HG03558 (cell line): ENCODE data around the gene SULF2.

Source experiments
- ATAC-seq: cut with Tn5 transposase; IDR thresholded peaks from one replicate; pipeline ENCODE4 v1.9.1; 2021; ENCODE audit warnings: moderate number of reproducible peaks; ENCODE audit not compliant: unreplicated experiment; ENCODE audit errors: extremely low read depth

The SULF2 gene

GRCh38 chr20:47674145-47674544, 111.1 kb downstream of the SULF2 start:
- ATAC-seq = no peak

- ATAC-seq = no peak
Observed at GRCh38 chr20:47673671-47673955, 111.7 kb downstream of the SULF2 start.

- no peak for ATAC-seq
Observed at GRCh38 chr20:47672886-47673670, 112.2 kb downstream of the SULF2 start.

GRCh38 chr20:47672166-47672565, 113.1 kb downstream of the SULF2 start:
- no peak for ATAC-seq

GRCh38 chr20:47670913-47671312, 114.4 kb downstream of the SULF2 start:
- ATAC-seq = no peak

- ATAC-seq = no peak
Observed at GRCh38 chr20:47669927-47670890, 115.1 kb downstream of the SULF2 start.

GRCh38 chr20:47669489-47669888, 115.8 kb downstream of the SULF2 start:
- ATAC-seq = no peak

- ATAC-seq = no peak
Observed at GRCh38 chr20:47669152-47669425, 116.2 kb downstream of the SULF2 start.

- ATAC-seq = no peak
Observed at GRCh38 chr20:47668313-47669151, 116.7 kb downstream of the SULF2 start.

- no peak for ATAC-seq
Observed at GRCh38 chr20:47667531-47668312, 117.6 kb downstream of the SULF2 start.

GRCh38 chr20:47667086-47667485, 118.2 kb downstream of the SULF2 start:
- no peak for ATAC-seq

- no peak for ATAC-seq
Observed at GRCh38 chr20:47666304-47666703, 119.0 kb downstream of the SULF2 start.

GRCh38 chr20:47665221-47665991, 119.9 kb downstream of the SULF2 start:
- no peak for ATAC-seq

- no peak for ATAC-seq
Observed at GRCh38 chr20:47664744-47665143, 120.5 kb downstream of the SULF2 start.

- ATAC-seq = no peak
Observed at GRCh38 chr20:47664068-47664437, 121.2 kb downstream of the SULF2 start.

GRCh38 chr20:47663354-47664067, 121.8 kb downstream of the SULF2 start:
- no peak for ATAC-seq

- ATAC-seq = no peak
Observed at GRCh38 chr20:47662483-47663353, 122.6 kb downstream of the SULF2 start.

- no peak for ATAC-seq
Observed at GRCh38 chr20:47661714-47662113, 123.6 kb downstream of the SULF2 start.
